AG09309 (cell line): ENCODE results near the gene NFE2.

Experiments used
- DNase-seq: peaks from one replicate; pipeline ENCODE4 v3.0.0-alpha.2; 2010; ENCODE audit warnings: low read depth
- H3K4me3 ChIP-seq: 2 replicates; pipeline ENCODE4 v1.5.1; 2011; ENCODE audit warnings: mild to moderate bottlenecking, low read depth, low read length, moderate library complexity; ENCODE audit not compliant: control insufficient read depth
- TF ChIP-seq, protein P1 (sequence below): IDR thresholded peaks from 2 replicates; pipeline ENCODE4 v1.5.1; 2011; ENCODE audit warnings: mild to moderate bottlenecking, low read depth, low read length, inconsistent platforms; ENCODE audit not compliant: insufficient read depth, control insufficient read depth; ENCODE audit errors: missing control alignments

Gene NFE2

DNA sequence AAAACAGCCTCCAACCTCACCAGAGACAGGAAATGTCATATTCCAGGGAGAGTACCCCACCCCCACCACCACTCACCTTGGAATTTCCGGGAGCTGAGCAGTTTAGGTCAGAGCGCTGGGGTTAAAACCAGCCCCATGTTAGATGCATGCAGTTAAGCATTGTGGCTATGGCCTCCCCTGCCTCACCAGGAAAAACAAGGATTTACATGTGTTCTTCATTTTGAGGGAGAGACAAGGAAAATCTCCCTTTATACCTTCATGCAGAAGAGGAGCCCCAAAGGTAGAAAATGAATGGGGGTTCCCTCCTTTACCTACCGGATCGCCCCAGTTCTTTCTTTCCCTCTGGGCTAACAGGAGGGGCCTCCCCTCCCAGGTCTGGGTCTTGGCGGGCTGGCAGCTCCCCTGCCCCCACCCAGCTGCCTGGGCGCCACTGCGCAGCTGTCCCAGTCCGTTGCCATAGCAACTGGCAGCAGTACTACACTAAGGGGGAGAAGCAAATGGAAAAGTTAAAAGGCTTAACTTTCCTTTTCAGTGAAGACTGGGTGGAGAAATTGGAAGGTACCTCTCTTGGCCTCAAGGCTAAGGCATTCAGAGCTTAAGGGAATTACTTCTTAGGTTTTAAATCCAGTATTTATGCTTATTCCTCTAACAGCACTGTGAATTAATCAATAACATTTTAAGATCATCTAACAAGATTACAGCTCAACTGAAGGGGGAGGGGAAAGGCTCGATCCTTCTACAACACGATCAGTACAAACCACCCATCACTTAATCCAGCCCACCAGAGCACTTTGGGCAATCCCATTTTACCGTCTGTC, 41.4 kb downstream of the NFE2 start:
- DNase-seq = peak; percentile 65
- peak overlapping the region; percentile 38 for H3K4me3 ChIP-seq
- TF ChIP-seq, protein P1, sequence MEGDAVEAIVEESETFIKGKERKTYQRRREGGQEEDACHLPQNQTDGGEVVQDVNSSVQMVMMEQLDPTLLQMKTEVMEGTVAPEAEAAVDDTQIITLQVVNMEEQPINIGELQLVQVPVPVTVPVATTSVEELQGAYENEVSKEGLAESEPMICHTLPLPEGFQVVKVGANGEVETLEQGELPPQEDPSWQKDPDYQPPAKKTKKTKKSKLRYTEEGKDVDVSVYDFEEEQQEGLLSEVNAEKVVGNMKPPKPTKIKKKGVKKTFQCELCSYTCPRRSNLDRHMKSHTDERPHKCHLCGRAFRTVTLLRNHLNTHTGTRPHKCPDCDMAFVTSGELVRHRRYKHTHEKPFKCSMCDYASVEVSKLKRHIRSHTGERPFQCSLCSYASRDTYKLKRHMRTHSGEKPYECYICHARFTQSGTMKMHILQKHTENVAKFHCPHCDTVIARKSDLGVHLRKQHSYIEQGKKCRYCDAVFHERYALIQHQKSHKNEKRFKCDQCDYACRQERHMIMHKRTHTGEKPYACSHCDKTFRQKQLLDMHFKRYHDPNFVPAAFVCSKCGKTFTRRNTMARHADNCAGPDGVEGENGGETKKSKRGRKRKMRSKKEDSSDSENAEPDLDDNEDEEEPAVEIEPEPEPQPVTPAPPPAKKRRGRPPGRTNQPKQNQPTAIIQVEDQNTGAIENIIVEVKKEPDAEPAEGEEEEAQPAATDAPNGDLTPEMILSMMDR = no peak

DNA sequence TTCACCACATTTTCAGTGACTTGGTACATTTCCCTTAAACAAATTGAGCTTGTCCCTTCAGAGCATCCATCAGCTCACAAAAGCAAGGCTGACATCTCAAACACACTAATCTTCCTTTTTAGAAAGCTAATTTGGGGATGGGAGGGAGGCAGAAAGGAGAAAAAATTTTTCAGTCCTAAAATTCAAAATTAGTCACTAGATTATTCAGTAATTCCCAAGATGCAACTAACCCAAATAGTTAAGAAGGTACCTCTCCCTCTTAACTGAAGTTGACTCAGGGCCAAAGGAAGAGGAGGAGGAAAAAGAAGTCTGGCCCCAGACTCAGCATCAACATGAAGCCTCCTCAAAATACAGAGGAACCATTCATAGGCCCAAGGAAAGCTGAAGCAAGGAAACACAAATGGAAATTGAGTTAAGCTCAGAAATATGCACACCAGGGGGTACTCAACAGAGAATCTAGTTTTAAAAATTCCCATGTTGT, 42.6 kb downstream of the NFE2 start:
- TF ChIP-seq, protein P1 = no peak
- H3K4me3 ChIP-seq = no peak overlapping the region
- no peak for DNase-seq

DNA sequence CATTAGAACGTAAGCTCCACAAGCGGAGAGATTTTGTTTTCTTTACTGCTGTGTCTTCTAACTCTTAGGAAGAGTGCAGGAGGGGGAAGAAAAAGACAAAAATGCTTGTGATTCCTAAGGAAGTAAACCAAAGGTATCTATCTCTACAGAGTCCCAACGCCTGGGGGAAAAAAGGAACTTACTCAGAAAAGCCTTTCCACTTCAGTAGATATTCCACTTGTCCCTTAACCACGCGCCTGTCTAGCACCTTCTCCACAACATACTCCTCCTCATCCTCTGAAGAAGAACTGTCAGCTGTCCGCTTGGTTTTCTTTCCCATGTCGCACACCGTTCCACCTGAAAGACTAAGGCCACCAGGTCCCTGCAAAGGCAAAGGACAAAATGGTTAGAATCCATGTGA, 43.5 kb downstream of the NFE2 start:
- TF ChIP-seq, protein P1 = no peak
- no peak overlapping the region for H3K4me3 ChIP-seq
- DNase-seq = no peak

DNA sequence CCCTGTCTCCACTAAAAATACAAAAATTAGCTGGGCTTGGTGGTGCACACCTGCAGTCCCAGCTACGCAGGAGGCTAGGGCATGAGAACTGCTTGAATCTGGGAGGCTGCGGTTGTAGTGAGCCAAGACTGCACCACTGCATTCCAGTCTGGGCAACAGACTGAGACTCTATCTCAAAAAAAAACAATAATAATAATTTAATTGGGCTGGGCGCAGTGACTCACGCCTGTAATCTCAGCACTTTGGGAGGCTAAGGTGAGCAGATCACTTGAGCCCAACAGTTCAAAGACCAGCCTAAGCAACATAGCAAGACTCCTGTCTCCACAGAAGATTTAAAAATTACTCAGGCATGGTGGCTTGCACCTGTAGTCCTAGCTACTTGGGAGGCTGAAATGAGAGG, 47.6 kb downstream of the NFE2 start:
- TF ChIP-seq, protein P1 = no peak
- DNase-seq = no peak
- no peak overlapping the region for H3K4me3 ChIP-seq

DNA sequence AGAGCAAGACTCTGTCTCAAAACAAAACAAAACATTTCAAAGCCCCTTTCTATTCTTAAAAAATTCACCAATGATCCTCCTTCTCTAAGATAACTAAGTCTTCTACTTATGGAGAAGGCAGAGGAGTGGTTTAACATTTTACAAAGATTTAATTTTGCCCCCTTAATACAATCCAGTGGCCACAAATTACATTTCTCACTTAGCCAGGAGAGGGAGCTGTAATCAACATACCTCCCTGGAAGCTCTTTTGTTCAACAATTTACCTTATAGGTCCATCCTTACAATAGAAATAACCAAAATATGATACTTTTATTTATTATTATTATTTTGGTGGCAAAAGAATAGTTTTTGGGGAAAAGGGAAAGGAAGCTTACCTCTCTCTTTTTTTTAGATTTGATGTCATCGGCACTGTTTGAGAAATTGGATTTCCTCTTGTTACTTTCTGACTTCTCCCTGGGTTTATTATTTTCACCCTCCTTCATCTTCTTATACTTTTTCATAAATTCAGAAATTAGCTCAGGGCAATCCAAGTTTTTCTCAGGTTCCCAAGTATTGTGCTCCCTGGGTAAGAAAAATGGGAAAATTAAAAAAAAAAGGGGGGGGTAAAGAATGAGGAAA, 49.0 kb downstream of the NFE2 start:
- TF ChIP-seq, protein P1 = peak; percentile 69
- DNase-seq = no peak
- no peak overlapping the region for H3K4me3 ChIP-seq

DNA sequence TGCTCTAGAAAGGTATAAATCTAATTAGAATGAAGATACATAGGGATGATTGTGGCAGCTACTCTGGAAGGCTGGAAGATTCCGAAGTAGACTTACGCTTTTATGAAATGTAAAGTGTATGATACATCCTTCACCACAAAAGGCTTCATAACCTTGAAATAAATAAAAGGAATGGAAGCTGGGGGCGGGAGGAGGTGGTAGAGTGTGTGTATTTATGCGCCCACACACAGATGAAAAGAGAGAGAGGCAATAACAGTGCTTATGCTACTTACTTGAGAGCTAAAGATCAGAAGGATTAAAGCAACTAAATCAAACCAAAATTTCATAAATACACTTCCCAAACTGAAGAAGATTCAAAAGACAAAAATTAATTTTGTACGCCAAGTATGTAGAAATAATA, 51.3 kb downstream of the NFE2 start:
- TF ChIP-seq, protein P1 = no peak
- no peak for DNase-seq
- H3K4me3 ChIP-seq = no peak overlapping the region
